CD4-positive, alpha-beta memory T cell (primary cell): Measurements from ENCODE around the gene LIFR. TPM values are rescaled to one million over a fixed set of nuclear protein-coding genes. Genes with fewer than 3 reads are reported as not detected.

Source experiments
- CTCF ChIA-PET: fragments of 350-600 bp; sonication (Branson Sonifier 250); formaldehyde crosslinking; loops from one replicate; lab custom pipeline; 2021; ENCODE audit warnings: inconsistent platforms; ENCODE audit not compliant: partially characterized antibody; lab: Charles Lee
- POLR2A ChIA-PET: fragments of 350-600 bp; sonication (Branson Sonifier 250); formaldehyde crosslinking; loops from one replicate; lab custom pipeline; 2021; ENCODE audit not compliant: partially characterized antibody; lab: Charles Lee
- DNase-seq, 5 donors: peaks; one replicate each; pipeline versions ENCODE4 v3.0.0 to v3.0.0-alpha.2; 2020 to 2022; ENCODE audit warnings: mixed read lengths in 1 of 5
- H3K27ac ChIP-seq: one replicate; pipeline ENCODE4 v1.7.0; 2013; ENCODE audit warnings: low read depth, low read length
- H3K27me3 ChIP-seq: 2 replicates; pipeline ENCODE4 v1.7.0; 2013; ENCODE audit warnings: mild to moderate bottlenecking, low read length, moderate library complexity; ENCODE audit not compliant: insufficient read depth
- H3K36me3 ChIP-seq: 2 replicates; pipeline ENCODE4 v1.7.0; 2013; ENCODE audit warnings: mild to moderate bottlenecking, low read length, moderate library complexity; ENCODE audit not compliant: insufficient read depth
- H3K4me1 ChIP-seq: 2 replicates; pipeline ENCODE4 v1.7.0; 2013; ENCODE audit warnings: mild to moderate bottlenecking, low read length, moderate library complexity; ENCODE audit not compliant: insufficient read depth
- H3K4me3 ChIP-seq, 2 donors: one replicate each; pipeline ENCODE4 v1.7.0; 2013; ENCODE audit warnings: low read length in 2 of 2, mild to moderate bottlenecking in 1 of 2
- H3K9me3 ChIP-seq, 2 donors: one replicate each; pipeline ENCODE4 v1.7.0; 2013; ENCODE audit warnings: low read length in 2 of 2, control low read depth in 1 of 2; ENCODE audit not compliant: control insufficient read depth in 1 of 2
- H3K27ac Mint-ChIP-seq, 7 donors: one replicate each; pipeline ENCODE4 v1.8.0; 2020 to 2021; ENCODE audit warnings: mixed read lengths in 7 of 7, mild to moderate bottlenecking in 6 of 7, inconsistent platforms in 3 of 7, moderate library complexity in 3 of 7
- H3K27me3 Mint-ChIP-seq, 2 donors: one replicate each; pipeline ENCODE4 v1.8.0; 2020 to 2021; ENCODE audit warnings: mixed read lengths in 2 of 2
- H3K36me3 Mint-ChIP-seq, 2 donors: one replicate each; pipeline ENCODE4 v1.8.0; 2020 to 2021; ENCODE audit warnings: mixed read lengths in 2 of 2, inconsistent platforms in 1 of 2, mild to moderate bottlenecking in 1 of 2
- H3K4me1 Mint-ChIP-seq, 4 donors: one replicate each; pipeline ENCODE4 v1.8.0; 2020 to 2021; ENCODE audit warnings: mixed read lengths in 4 of 4, mild to moderate bottlenecking in 1 of 4
- H3K4me3 Mint-ChIP-seq, 8 donors: one replicate each; pipeline ENCODE4 v1.8.0; 2020 to 2021; ENCODE audit warnings: mixed read lengths in 8 of 8, mild to moderate bottlenecking in 7 of 8, moderate library complexity in 6 of 8, inconsistent platforms in 3 of 8
- H3K9me3 Mint-ChIP-seq, 8 donors: one replicate each; pipeline ENCODE4 v1.8.0; 2020 to 2021; ENCODE audit warnings: mixed read lengths in 8 of 8, mild to moderate bottlenecking in 5 of 8, inconsistent platforms in 3 of 8, moderate library complexity in 1 of 8
- intact Hi-C: fragments of 100-400 bp; cut with micrococcal nuclease; formaldehyde crosslinking; loops from one replicate; pipeline ENCODE4 v1.15.1; 2023
- polyA plus RNA-seq, 2 donors: library from polyadenylated mRNA; unstranded; fragments of 300-500 nt; fragmentation: Illumina TruSeq; gene quantifications; one replicate each; pipeline ENCODE4 v1.2.3, GENCODE V29; 2021
- total RNA-seq, 2 experiments: library from RNA; stranded (reverse); gene quantifications; one replicate each; pipeline ENCODE4 v1.2.3, GENCODE V29; 2021

LIFR gene
- total and polyA plus RNA-seq, 4 experiments from 2014 or later: 0.23 to 0.42 TPM; not detected in 2

DNA sequence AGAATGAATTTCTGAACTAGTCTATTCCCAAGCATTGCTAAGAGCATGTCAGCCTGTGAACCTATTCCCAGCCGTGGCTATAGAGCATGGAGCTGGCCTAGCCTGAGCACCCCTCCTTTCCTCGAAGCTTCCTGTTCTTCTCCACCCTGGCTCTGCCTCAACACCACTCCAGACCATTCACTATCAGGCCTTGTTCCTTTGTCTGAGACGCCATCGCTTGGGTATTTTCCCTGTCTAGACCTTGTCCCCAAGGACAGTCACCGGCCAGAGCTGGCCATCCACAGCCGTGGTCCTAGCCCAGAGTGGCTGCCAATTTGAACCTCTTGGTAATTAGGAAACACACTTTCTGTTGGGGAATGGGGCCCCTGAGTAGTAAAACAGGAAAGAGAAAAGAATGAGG lies 105.8 kb downstream of the LIFR start:
- Mint-ChIP-seq H3K4me3 (no peak overlapping the region), H3K9me3 (peaks cover 0 to 1% (median 0%) of the 10 kb centered on the region in 8 donors), H3K27ac (no peak overlapping the region), H3K4me1 (peaks cover 26 to 45% (median 29%) of the 10 kb centered on the region in 4 donors), H3K27me3 (peaks cover 43 to 53% of the 10 kb centered on the region in 2 donors), H3K36me3 (no peaks in the 10 kb centered on the region)
- CTCF ChIA-PET: interaction anchor here (6.4 kb wide), 1 partner anchor 9 kb away, joined by 74 read pairs; no protein-coding TSS in a partner anchor
- H3K36me3 ChIP-seq: no peaks in the 10 kb centered on the region
- H3K4me1 ChIP-seq: peaks cover 29% of the 10 kb centered on the region
- peaks cover 5% of the 10 kb centered on the region for H3K27me3 ChIP-seq
- DNase-seq: no peak
- no peaks in the 10 kb centered on the region for H3K9me3 ChIP-seq
- H3K27ac ChIP-seq: no peak overlapping the region
- intact Hi-C loops: no loop called here
- H3K4me3 ChIP-seq: no peak overlapping the region
- POLR2A ChIA-PET: no interaction called here

DNA sequence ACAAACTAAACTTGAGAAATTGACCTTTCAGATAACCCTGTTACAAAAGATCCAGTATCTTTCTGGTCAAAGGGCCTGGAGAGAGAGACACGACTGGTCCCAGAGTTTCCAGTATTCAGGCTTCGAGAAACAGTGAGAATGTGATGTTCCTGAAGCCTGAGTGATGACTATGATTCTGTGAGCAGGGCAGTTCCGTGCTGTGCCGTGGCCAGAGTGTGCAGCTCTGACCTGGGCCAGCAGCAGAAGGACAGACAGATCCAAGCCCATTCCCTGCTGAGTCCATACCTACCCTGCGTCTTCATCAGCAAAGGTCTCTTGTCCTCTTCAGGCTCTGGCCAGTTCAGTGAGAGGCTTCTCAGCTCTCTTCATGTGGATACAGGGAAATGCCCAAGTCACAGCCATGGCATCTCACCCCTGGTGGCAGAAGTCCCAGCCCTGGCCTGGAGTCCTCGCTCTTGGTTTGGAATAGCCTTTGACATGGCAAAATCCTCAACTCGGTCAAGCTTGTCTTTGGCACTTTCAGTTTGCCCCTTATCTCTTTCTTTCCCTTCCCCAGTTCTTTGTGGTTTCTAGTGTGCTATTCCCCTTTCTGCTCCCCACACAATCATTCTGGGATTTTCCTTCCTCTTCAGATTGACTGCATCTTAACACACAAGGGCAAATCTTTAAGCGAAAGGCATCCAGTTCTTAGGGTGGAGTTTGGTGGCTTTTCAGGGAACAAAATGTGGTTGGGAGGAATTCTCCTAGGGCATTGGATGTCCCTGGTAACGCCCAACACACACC lies 107.7 kb downstream of the LIFR start:
- H3K27me3 ChIP-seq: peaks cover 5% of the 10 kb centered on the region
- H3K9me3 ChIP-seq: no peaks in the 10 kb centered on the region
- H3K4me3 ChIP-seq: no peak overlapping the region
- H3K36me3 ChIP-seq: no peaks in the 10 kb centered on the region
- H3K4me3 Mint-ChIP-seq: no peak overlapping the region
- H3K27me3 Mint-ChIP-seq: peaks cover 35 to 44% of the 10 kb centered on the region in 2 donors
- CTCF ChIA-PET: interaction anchor here (6.4 kb wide), 1 partner anchor 7 kb away, joined by 74 read pairs; no protein-coding TSS in a partner anchor
- H3K27ac ChIP-seq: no peak overlapping the region
- DNase-seq: no peak
- peaks cover 17% of the 10 kb centered on the region for H3K4me1 ChIP-seq
- no peaks in the 10 kb centered on the region for H3K36me3 Mint-ChIP-seq
- H3K27ac Mint-ChIP-seq: no peak overlapping the region
- POLR2A ChIA-PET: no interaction called here
- peaks cover 0 to 1% (median 0%) of the 10 kb centered on the region in 8 donors for H3K9me3 Mint-ChIP-seq
- H3K4me1 Mint-ChIP-seq: peaks cover 16 to 28% (median 17%) of the 10 kb centered on the region in 4 donors
- intact Hi-C loops: loop anchor here (10.0 kb wide), 1 partner anchor 216 kb away; no protein-coding TSS in a partner anchor

- Mint-ChIP-seq H3K9me3 (peaks cover 0 to 1% (median 0%) of the 10 kb centered on the region in 8 donors), H3K27me3 (peaks cover 37 to 38% of the 10 kb centered on the region in 2 donors), H3K4me3 (no peak overlapping the region), H3K27ac (no peak overlapping the region), H3K4me1 (peaks cover 7 to 18% (median 8%) of the 10 kb centered on the region in 4 donors), H3K36me3 (no peaks in the 10 kb centered on the region)
- no peaks in the 10 kb centered on the region for H3K36me3 ChIP-seq
- H3K27ac ChIP-seq: no peak overlapping the region
- ChIA-PET POLR2A (interaction anchor here (0.7 kb wide), 1 partner anchor 8 kb away, joined by 3 read pairs; no protein-coding TSS in a partner anchor), CTCF (interaction anchor here (0.7 to 1.9 kb wide), 3 partner anchors 28 to 216 kb away, joined by 3 to 5 read pairs (median 3); no protein-coding TSS in a partner anchor)
- DNase-seq: no peak
- peaks cover 5% of the 10 kb centered on the region for H3K27me3 ChIP-seq
- no peaks in the 10 kb centered on the region for H3K9me3 ChIP-seq
- no peak overlapping the region for H3K4me3 ChIP-seq
- intact Hi-C loops: loop anchor here (10.0 kb wide), 1 partner anchor 217 kb away; no protein-coding TSS in a partner anchor
- peaks cover 7% of the 10 kb centered on the region for H3K4me1 ChIP-seq
Observed at GRCh38 chr5:38447786-38448185, 108.7 kb downstream of the LIFR start.

GRCh38 chr5:38447056-38447455 lies 109.4 kb downstream of the LIFR start:
- ChIA-PET POLR2A (interaction anchor here (0.7 kb wide), 1 partner anchor 9 kb away, joined by 3 read pairs; no protein-coding TSS in a partner anchor), CTCF (interaction anchor here (0.7 to 1.9 kb wide), 2 partner anchors 27 to 98 kb away, joined by 3 to 5 read pairs; no protein-coding TSS in a partner anchor)
- intact Hi-C loops: loop anchor here (10.0 kb wide), 1 partner anchor 218 kb away; no protein-coding TSS in a partner anchor
- DNase-seq: no peak
- Histone ChIP-seq H3K4me3 (no peak overlapping the region), H3K36me3 (no peaks in the 10 kb centered on the region), H3K27ac (no peak overlapping the region), H3K4me1 (no peaks in the 10 kb centered on the region), H3K9me3 (no peaks in the 10 kb centered on the region), H3K27me3 (peaks cover 5% of the 10 kb centered on the region)
- Mint-ChIP-seq H3K4me3 (no peak overlapping the region), H3K27me3 (peaks cover 32 to 37% of the 10 kb centered on the region in 2 donors), H3K27ac (no peak overlapping the region), H3K9me3 (peaks cover 0 to 1% (median 0%) of the 10 kb centered on the region in 8 donors), H3K4me1 (peaks cover 0 to 11% (median under 1%) of the 10 kb centered on the region in 4 donors), H3K36me3 (no peaks in the 10 kb centered on the region)

- POLR2A ChIA-PET: no interaction called here
- DNase-seq: no peak
- peaks cover 33 to 40% of the 10 kb centered on the region in 2 donors for H3K27me3 Mint-ChIP-seq
- Histone ChIP-seq H3K4me3 (no peak overlapping the region), H3K27ac (no peak overlapping the region), H3K27me3 (peaks cover 5% of the 10 kb centered on the region), H3K4me1 (no peaks in the 10 kb centered on the region), H3K9me3 (no peaks in the 10 kb centered on the region), H3K36me3 (no peaks in the 10 kb centered on the region)
- peaks cover 0 to 1% (median 0%) of the 10 kb centered on the region in 8 donors for H3K9me3 Mint-ChIP-seq
- H3K4me1 Mint-ChIP-seq: peaks cover 0 to 7% (median 1%) of the 10 kb centered on the region in 4 donors
- no peak overlapping the region for H3K4me3 Mint-ChIP-seq
- no peaks in the 10 kb centered on the region for H3K36me3 Mint-ChIP-seq
- intact Hi-C loops: loop anchor here (10.0 kb wide), 1 partner anchor 219 kb away; no protein-coding TSS in a partner anchor
- CTCF ChIA-PET: interaction anchor here (1.3 to 1.9 kb wide), 2 partner anchors 26 to 31 kb away, joined by 3 to 5 read pairs; no protein-coding TSS in a partner anchor
- H3K27ac Mint-ChIP-seq: no peak overlapping the region
Observed at GRCh38 chr5:38446029-38446522, 110.4 kb downstream of the LIFR start.

- H3K4me3 Mint-ChIP-seq: no peak overlapping the region
- Histone ChIP-seq H3K36me3 (no peaks in the 10 kb centered on the region), H3K9me3 (no peaks in the 10 kb centered on the region), H3K4me1 (no peaks in the 10 kb centered on the region), H3K4me3 (no peak overlapping the region), H3K27me3 (peaks cover 5% of the 10 kb centered on the region), H3K27ac (no peak overlapping the region)
- H3K27ac Mint-ChIP-seq: no peak overlapping the region
- ChIA-PET CTCF (interaction anchor here (1.2 to 1.3 kb wide), 2 partner anchors 8 to 31 kb away, joined by 3 to 5 read pairs; no protein-coding TSS in a partner anchor), POLR2A (no interaction called here)
- peaks cover 27 to 35% of the 10 kb centered on the region in 2 donors for H3K27me3 Mint-ChIP-seq
- intact Hi-C loops: loop anchor here (10.0 kb wide), 1 partner anchor 219 kb away; no protein-coding TSS in a partner anchor
- no peaks in the 10 kb centered on the region for H3K36me3 Mint-ChIP-seq
- DNase-seq: no peak
- peaks cover 0 to 1% (median 0%) of the 10 kb centered on the region in 8 donors for H3K9me3 Mint-ChIP-seq
- peaks cover 0 to 3% (median under 1%) of the 10 kb centered on the region in 4 donors for H3K4me1 Mint-ChIP-seq
Observed at GRCh38 chr5:38445374-38446028, 110.9 kb downstream of the LIFR start.
